ENCODE measurements around the gene TMEM132D. TPM values are rescaled to one million over a fixed set of nuclear protein-coding genes. Genes with fewer than 3 reads are reported as not detected.

The TMEM132D gene
- total and polyA plus RNA-seq, 2 of the 4 experiments (the other 2 are of a cell fraction) = not detected

- no peak overlapping the region for H3K14ac ChIP-seq (replicated peaks; ENCODE audit: low read depth, low read length)
- DNase-seq (no peak), ATAC-seq (ENCODE audit: low read depth) (no peak)
- no peak overlapping the region for H3K27ac ChIP-seq (ENCODE audit: insufficient read depth, low read length)
- no TSS peak for BruUV-seq (replicated peaks)
- no peak overlapping the region for H4K5ac ChIP-seq (ENCODE audit: low read depth, low read length)
- no peaks in the 10 kb centered on the region for H3K9me1 ChIP-seq (ENCODE audit: insufficient read depth, low read length)
- H2AK9ac ChIP-seq (replicated peaks; ENCODE audit: low read depth, low read length, poor library complexity) = no peak overlapping the region
- no peak overlapping the region for H3K18ac ChIP-seq (ENCODE audit: low read depth, low read length)
- no peak overlapping the region for H3K4me2 ChIP-seq (ENCODE audit: low read depth, low read length)
- no peak overlapping the region for H3K9ac ChIP-seq (ENCODE audit: low read depth, low read length)
- WGBS, 2 experiments (ENCODE audit: extremely low coverage in 2 of 2, insufficient read length in 1 of 2) = no CpG with 5 or more reads among the region's 5 CpGs
- no peak overlapping the region for H3K4me3 ChIP-seq (ENCODE audit: insufficient read depth, low read depth, low read length)
- H2AK5ac ChIP-seq (ENCODE audit: low read depth, low read length) = no peak overlapping the region
- H4K20me1 ChIP-seq (ENCODE audit: insufficient read depth, low read length) = no peaks in the 10 kb centered on the region
- no peaks in the 10 kb centered on the region for H3K79me1 ChIP-seq (ENCODE audit: low read depth in 1 of 2, low read length in 2 of 2)
- no peaks in the 10 kb centered on the region for H3K27me3 ChIP-seq (ENCODE audit: control insufficient read depth, insufficient read depth, low read length)
- no peak for TF ChIP-seq MAZ (IDR thresholded peaks at IDR 0.05; ENCODE audit: borderline replicate concordance, low read depth, low read length)
- no peak for TF ChIP-seq RAD21 (IDR thresholded peaks at IDR 0.05; ENCODE audit: low read length)
- no peak for TF ChIP-seq CHD1 (IDR thresholded peaks at IDR 0.05; ENCODE audit: low read depth, low read length)
- no peak for TF ChIP-seq MAFK (IDR thresholded peaks at IDR 0.05; ENCODE audit: low read depth, low read length)
- no peak for TF ChIP-seq NFE2L2 (IDR thresholded peaks at IDR 0.05; ENCODE audit: low read depth, low read length)
- no peak for TF ChIP-seq POLR2A (IDR thresholded peaks at IDR 0.05; ENCODE audit: low read depth, low read length)
- no peak for TF ChIP-seq MXI1 (IDR thresholded peaks at IDR 0.05; ENCODE audit: borderline replicate concordance, low read depth, low read length)
- no peak for TF ChIP-seq ELK1 (IDR thresholded peaks at IDR 0.05; ENCODE audit: borderline replicate concordance, low read depth, low read length)
- no peak for TF ChIP-seq CEBPB (IDR thresholded peaks at IDR 0.05; ENCODE audit: low read depth, low read length)
- no peak for TF ChIP-seq RFX5 (IDR thresholded peaks at IDR 0.05; ENCODE audit: low read depth, low read length)
- TF ChIP-seq SMC3 (IDR thresholded peaks at IDR 0.05; ENCODE audit: low read depth, low read length) = no peak
- TF ChIP-seq FOS (IDR thresholded peaks at IDR 0.05; ENCODE audit: low read depth, low read length) = no peak
- no peak for TF ChIP-seq BHLHE40 (IDR thresholded peaks at IDR 0.05; ENCODE audit: low read depth, low read length)
- no peak for TF ChIP-seq USF2 (IDR thresholded peaks at IDR 0.05; ENCODE audit: low read depth, low read length)
- TF ChIP-seq RCOR1 (IDR thresholded peaks at IDR 0.05; ENCODE audit: insufficient replicate concordance, low read length) = no peak
- dilution Hi-C loops (cut with HindIII; ENCODE audit: low sequenced_read_pairs, unreplicated experiment) = no loop called here
- H3K23ac ChIP-seq (ENCODE audit: low read depth, low read length) = no peak overlapping the region
- H2BK5ac ChIP-seq (ENCODE audit: low read depth, low read length, poor library complexity, severe bottlenecking) = no peak overlapping the region
- H2BK120ac ChIP-seq (ENCODE audit: low read depth, low read length) = no peak overlapping the region
- H2BK15ac ChIP-seq (ENCODE audit: low read depth, low read length) = no peak overlapping the region
- ChIA-PET POLR2A (ENCODE audit: unreplicated experiment) (no interaction called here), CTCF (no interaction called here)
- H4K91ac ChIP-seq (ENCODE audit: insufficient read depth, low read depth, low read length) = no peak overlapping the region
- H3K4ac ChIP-seq (ENCODE audit: low read depth, low read length) = no peak overlapping the region
- in situ Hi-C loops (cut with MboI; ENCODE audit: low sequenced_read_pairs) = no loop called here
- no peaks in the 10 kb centered on the region for H3K36me3 ChIP-seq (ENCODE audit: control insufficient read depth, insufficient read depth, low read length)
- peaks cover 24% of the 10 kb centered on the region for H3K9me3 ChIP-seq (ENCODE audit: control insufficient read depth, insufficient read depth, low read length)
- H3K56ac ChIP-seq (ENCODE audit: extremely low read depth, insufficient read depth, low read length) = no peak overlapping the region
- intact Hi-C loops (cut with micrococcal nuclease) = no loop called here
- no peak overlapping the region for H4K8ac ChIP-seq (ENCODE audit: low read depth in 2 of 2, low read length in 2 of 2)
- H2AFZ ChIP-seq (replicated peaks; ENCODE audit: low read length, poor library complexity) = no peak overlapping the region
- H2BK20ac ChIP-seq (ENCODE audit: low read depth, low read length) = no peak overlapping the region
- H3K4me1 ChIP-seq (ENCODE audit: control insufficient read depth, insufficient read depth, low read length) = no peaks in the 10 kb centered on the region
These were observed 293.2 kb downstream of the TMEM132D start for GRCh38 chr12:129610601-129611120.
